ENCODE data around the gene TRIM31.

TRIM31 gene, protein sequence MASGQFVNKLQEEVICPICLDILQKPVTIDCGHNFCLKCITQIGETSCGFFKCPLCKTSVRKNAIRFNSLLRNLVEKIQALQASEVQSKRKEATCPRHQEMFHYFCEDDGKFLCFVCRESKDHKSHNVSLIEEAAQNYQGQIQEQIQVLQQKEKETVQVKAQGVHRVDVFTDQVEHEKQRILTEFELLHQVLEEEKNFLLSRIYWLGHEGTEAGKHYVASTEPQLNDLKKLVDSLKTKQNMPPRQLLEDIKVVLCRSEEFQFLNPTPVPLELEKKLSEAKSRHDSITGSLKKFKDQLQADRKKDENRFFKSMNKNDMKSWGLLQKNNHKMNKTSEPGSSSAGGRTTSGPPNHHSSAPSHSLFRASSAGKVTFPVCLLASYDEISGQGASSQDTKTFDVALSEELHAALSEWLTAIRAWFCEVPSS

DNA sequence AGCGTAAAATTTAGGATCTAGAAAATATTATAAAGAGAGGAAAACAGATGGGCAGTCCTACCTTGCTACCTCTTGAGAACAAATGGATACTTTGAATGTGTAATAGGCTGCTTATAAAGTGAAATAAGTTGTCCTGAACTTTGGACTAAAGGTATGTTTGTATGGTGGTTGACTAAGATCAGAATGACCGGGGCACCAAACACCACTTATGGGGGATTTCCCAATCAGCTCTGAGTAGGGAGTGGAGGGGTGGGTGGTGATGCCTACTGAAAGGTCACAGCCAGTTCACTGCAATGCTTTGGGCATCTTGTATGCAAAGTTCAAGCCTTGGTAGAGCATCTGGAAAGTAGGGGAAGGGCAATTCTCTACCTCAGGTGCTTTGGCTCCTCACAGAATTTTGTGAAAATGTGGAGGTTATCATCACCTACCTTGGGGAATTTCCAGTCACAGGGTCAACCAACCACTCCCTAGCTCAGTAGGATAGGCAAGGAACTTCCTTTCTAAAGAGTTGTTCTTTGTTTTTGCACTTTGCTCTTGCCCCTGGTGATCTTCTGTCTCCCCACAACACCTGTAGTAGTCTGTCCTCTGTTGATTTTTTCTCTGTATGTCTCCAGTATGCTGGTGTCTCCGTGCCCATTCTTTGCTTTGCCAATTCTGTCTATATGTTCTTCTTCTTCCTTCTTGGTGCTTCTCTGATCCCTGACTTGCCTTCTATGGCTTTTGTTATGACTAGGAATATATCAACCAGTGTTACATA lies at the start of gene TRIM31:
Gene TRIM31 (minus strand): TSS at position 88 of the 757 bp plus-strand sequence. CDS start 285 bp downstream, outside the sequence.
- Histone ChIP-seq H3K4me3 (ENCODE audit: low read length) (no peak within 1 kb of the TSS), H3K27ac (ENCODE audit: low read length) (no peak within 1 kb of the TSS), H3K27me3 (ENCODE audit: control insufficient read depth, insufficient read depth, low read length) (peaks cover 2% of the 10 kb centered on the region), H3K36me3 (ENCODE audit: control insufficient read depth, insufficient read depth, low read length) (no peaks in the 10 kb centered on the region), H3K4me1 (ENCODE audit: control insufficient read depth, insufficient read depth, low read length) (no peaks in the 10 kb centered on the region), H3K9me3 (ENCODE audit: control insufficient read depth, insufficient read depth, low read length) (no peaks in the 10 kb centered on the region)
- WGBS (ENCODE audit: insufficient coverage, insufficient read length): 100% methylated on average over 1 of the region's 3 CpGs
- no peak for DNase-seq (ENCODE audit: low read depth, low spot score)

DNA sequence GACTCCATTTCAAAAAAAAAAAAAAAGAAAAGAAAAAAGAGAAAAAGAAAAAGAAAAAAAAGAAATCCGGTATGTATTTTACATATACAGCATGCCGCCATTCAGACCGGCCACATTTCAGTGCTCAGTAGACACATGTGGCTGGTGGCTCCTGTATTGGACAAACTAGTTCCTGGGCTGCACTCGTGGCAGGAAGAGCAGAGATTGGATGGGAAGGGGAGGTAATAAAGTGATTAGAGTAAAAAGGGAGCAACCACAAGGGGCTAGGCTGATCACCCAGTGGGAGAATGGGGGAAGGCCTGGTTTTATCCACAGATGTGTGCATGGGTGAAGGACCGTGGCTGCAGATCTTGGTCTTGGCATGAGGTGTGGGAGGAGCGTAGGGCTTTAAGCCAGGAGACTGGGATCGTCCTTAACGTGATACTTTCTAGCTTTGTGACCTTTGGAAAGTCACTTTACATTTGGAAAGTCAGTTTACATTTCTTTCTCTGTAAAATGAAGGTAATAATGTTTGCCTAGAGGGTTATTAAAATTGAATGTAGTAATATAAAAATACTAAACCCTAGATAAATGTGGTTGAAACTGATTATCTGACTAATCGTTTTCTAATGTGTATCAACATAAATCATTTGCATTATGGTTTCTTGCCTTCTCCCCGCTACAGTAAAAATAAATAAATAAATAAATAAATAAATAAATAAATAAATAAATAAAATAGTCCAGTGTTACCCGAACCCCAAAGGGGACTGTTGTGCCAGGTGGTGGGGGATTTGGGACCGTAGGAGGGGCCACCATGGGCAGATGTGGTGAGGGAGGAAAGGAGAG lies 49.6 kb upstream of the TRIM31 start:
- no peaks in the 10 kb centered on the region for H3K27me3 ChIP-seq (ENCODE audit: control insufficient read depth, insufficient read depth, low read length)
- WGBS (ENCODE audit: insufficient coverage, insufficient read length): no CpG with 5 or more reads among the region's 12 CpGs
- no peak for DNase-seq (ENCODE audit: low read depth, low spot score)
- H3K9me3 ChIP-seq (ENCODE audit: control insufficient read depth, insufficient read depth, low read length): no peaks in the 10 kb centered on the region
- H3K27ac ChIP-seq (ENCODE audit: low read length): no peak overlapping the region
- H3K4me3 ChIP-seq (ENCODE audit: low read length): no peak overlapping the region
- no peaks in the 10 kb centered on the region for H3K36me3 ChIP-seq (ENCODE audit: control insufficient read depth, insufficient read depth, low read length)
- no peaks in the 10 kb centered on the region for H3K4me1 ChIP-seq (ENCODE audit: control insufficient read depth, insufficient read depth, low read length)

DNA sequence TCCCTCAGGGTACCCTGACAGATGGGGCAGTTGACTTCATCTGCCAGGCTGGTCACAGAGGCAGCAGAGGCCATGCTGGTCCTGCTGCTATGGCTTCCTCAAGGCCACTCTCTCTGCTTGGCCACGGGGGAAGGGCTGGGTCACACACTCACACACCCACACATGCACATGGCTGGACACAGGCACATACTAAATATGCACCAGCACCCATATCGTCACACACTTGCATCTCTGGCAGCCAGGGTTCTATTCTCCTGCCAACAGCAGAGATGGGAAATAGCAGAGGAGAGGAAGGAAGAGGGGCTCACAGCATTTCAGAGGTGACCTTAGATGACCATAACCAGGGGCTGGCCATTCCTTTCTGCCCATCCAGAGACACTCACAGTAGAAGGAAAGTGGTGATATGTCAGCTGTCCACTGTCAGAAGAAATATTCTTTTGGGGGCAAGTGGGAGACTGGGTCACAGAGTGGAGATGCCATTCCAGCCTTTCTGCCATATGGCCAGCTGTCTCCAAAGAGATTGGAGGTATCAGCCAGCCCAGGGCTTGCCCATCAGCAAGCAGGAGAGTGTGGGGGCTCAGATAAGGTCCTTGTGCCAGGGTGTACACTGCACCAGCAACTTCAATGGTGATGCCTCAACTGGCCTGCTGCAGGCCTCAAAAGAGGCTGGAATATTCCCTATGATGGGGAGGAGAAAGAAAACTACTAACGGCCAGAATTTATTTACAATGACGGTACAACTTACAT lies 48.1 kb upstream of the TRIM31 start, which contains the start of gene TRIM10:
Gene TRIM10 (minus strand): TSS at position 427 of the 747 bp plus-strand sequence. CDS start 353 bp downstream, at position 74.
- Histone ChIP-seq H3K4me1 (ENCODE audit: control insufficient read depth, insufficient read depth, low read length) (no peaks in the 10 kb centered on the region), H3K27me3 (ENCODE audit: control insufficient read depth, insufficient read depth, low read length) (no peaks in the 10 kb centered on the region)
- no CpG with 5 or more reads among the region's 4 CpGs for whole genome bisulfite sequencing (ENCODE audit: insufficient coverage, insufficient read length)

DNA sequence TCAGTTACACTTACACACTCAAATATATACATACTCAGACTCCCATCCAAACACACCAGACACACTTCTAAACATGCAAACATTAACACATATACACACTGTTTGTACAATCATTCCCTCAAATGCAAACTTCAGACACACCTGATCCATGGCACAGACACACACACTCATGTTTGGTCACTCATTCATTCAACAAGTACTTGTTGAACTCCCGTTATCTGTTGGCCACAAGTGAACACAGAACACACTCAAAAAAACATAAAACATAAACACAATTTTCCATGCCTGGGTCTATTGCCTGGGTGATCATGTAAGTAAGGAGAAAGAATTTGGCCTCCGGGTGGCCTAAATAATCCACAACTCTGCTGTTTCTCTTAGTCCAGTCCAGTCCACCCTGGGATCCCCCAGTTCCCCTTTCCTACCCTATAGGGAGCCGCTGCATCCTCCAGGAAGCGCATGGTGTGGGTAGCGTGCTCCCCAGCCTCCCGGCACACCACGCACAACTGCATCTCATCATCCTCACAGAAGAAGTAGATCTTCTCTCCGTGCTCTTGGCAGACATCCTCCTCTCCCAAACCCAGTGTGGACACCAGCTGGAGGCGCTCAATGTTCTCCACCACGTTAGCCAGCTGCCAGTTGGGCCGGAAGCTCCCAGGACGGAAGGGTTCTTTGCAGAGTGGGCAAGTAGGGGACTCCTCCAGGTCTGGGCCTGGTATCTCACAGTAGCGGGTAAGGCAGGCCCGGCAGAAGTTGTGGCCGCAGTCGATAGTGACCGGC lies 47.3 kb upstream of the TRIM31 start:
- no peaks in the 10 kb centered on the region for H3K27me3 ChIP-seq (ENCODE audit: control insufficient read depth, insufficient read depth, low read length)
- H3K9me3 ChIP-seq (ENCODE audit: control insufficient read depth, insufficient read depth, low read length): no peaks in the 10 kb centered on the region
- no peak overlapping the region for H3K27ac ChIP-seq (ENCODE audit: low read length)
- H3K4me1 ChIP-seq (ENCODE audit: control insufficient read depth, insufficient read depth, low read length): no peaks in the 10 kb centered on the region
- H3K4me3 ChIP-seq (ENCODE audit: low read length): no peak overlapping the region
- no CpG with 5 or more reads among the region's 17 CpGs for WGBS (ENCODE audit: insufficient coverage, insufficient read length)
- H3K36me3 ChIP-seq (ENCODE audit: control insufficient read depth, insufficient read depth, low read length): no peaks in the 10 kb centered on the region
- DNase-seq (ENCODE audit: low read depth, low spot score): no peak

More for the DNA sequence above, 48.1 kb upstream of the TRIM31 start, which contains the start of gene TRIM10:
- no peak within 1 kb of the TSS for H3K27ac ChIP-seq (ENCODE audit: low read length)
- no peak for DNase-seq (ENCODE audit: low read depth, low spot score)
- no peaks in the 10 kb centered on the region for H3K9me3 ChIP-seq (ENCODE audit: control insufficient read depth, insufficient read depth, low read length)
- H3K36me3 ChIP-seq (ENCODE audit: control insufficient read depth, insufficient read depth, low read length): no peaks in the 10 kb centered on the region
- H3K4me3 ChIP-seq (ENCODE audit: low read length): no peak within 1 kb of the TSS

DNA sequence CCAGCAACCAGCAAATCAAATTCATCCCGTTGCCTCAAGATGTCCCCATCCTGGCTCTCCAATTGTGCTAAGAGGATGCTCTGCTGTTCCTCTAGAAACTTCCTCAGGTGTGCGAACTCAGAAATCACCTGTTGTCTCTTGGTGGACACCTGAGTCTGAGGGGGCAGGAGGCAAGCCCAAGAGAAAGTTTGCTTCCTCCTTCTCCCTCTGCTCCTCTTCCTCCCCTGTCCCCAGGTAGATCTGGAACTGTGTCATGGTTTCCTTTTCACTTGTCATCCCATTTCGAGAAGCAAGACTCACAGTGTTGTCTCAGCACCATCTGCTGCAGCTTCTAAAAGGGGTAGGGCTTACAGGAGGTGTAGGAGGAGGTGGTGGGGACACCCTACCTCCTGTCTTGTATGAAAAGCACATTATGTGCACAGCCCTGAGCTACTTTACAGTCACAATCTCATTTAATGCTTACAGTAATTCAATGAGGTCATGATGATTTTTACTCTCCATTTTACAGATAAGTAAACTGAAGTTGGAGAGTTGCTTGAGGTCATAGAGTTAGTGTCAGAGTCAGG lies 45.7 kb upstream of the TRIM31 start:
- WGBS (ENCODE audit: insufficient coverage, insufficient read length): no CpG with 5 or more reads among the region's 3 CpGs
- H3K4me1 ChIP-seq (ENCODE audit: control insufficient read depth, insufficient read depth, low read length): no peaks in the 10 kb centered on the region
- no peak overlapping the region for H3K27ac ChIP-seq (ENCODE audit: low read length)
- no peaks in the 10 kb centered on the region for H3K27me3 ChIP-seq (ENCODE audit: control insufficient read depth, insufficient read depth, low read length)
- no peak overlapping the region for H3K4me3 ChIP-seq (ENCODE audit: low read length)
- no peaks in the 10 kb centered on the region for H3K9me3 ChIP-seq (ENCODE audit: control insufficient read depth, insufficient read depth, low read length)
- no peak for DNase-seq (ENCODE audit: low read depth, low spot score)
- no peaks in the 10 kb centered on the region for H3K36me3 ChIP-seq (ENCODE audit: control insufficient read depth, insufficient read depth, low read length)

DNA sequence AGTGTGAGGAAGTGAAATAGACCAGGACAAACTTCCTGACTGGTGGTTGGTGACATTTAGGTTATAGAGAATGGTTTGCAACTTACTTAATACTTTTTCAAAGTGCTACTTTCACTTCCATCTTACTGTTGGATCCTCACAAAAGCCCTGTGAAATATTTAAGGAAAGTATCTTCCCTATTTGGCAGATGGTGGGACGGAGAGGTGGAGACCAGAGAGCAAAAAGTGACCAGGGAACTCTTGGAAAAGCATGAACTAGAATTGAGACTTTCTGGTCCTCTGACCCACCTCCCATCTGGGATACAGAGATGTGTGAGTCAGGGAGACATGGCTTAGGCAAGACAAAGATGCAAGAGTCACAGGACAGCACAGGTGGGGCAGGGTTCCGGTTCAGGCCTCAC lies 45.1 kb upstream of the TRIM31 start:
- DNase-seq (ENCODE audit: low read depth, low spot score): no peak
- H3K4me1 ChIP-seq (ENCODE audit: control insufficient read depth, insufficient read depth, low read length): no peaks in the 10 kb centered on the region
- no CpG with 5 or more reads among the region's 2 CpGs for WGBS (ENCODE audit: insufficient coverage, insufficient read length)
- no peaks in the 10 kb centered on the region for H3K36me3 ChIP-seq (ENCODE audit: control insufficient read depth, insufficient read depth, low read length)
- H3K27ac ChIP-seq (ENCODE audit: low read length): no peak overlapping the region
- no peak overlapping the region for H3K4me3 ChIP-seq (ENCODE audit: low read length)
- no peaks in the 10 kb centered on the region for H3K27me3 ChIP-seq (ENCODE audit: control insufficient read depth, insufficient read depth, low read length)
- no peaks in the 10 kb centered on the region for H3K9me3 ChIP-seq (ENCODE audit: control insufficient read depth, insufficient read depth, low read length)

DNA sequence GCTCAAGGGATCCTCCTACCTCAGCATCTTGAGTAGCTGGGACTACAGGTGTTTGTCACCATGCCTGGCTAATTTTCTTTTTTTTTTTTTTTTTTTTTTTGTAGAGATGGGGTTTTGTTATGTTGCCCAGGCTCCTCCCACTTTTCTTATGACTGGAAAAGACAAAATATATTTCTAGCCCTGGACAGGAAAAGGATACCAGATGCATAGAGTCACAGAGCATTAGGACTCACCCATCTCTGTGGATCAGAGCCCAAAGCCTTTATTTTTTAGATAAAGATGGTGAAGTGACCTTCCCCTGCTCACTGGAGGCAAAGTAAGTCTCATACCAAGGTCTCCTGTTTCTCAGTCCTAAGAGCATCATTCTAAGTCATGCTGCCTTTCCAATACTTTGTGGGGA lies 44.7 kb upstream of the TRIM31 start:
- Histone ChIP-seq H3K4me1 (ENCODE audit: control insufficient read depth, insufficient read depth, low read length) (no peaks in the 10 kb centered on the region), H3K27ac (ENCODE audit: low read length) (no peak overlapping the region), H3K27me3 (ENCODE audit: control insufficient read depth, insufficient read depth, low read length) (no peaks in the 10 kb centered on the region), H3K9me3 (ENCODE audit: control insufficient read depth, insufficient read depth, low read length) (no peaks in the 10 kb centered on the region), H3K4me3 (ENCODE audit: low read length) (no peak overlapping the region), H3K36me3 (ENCODE audit: control insufficient read depth, insufficient read depth, low read length) (no peaks in the 10 kb centered on the region)
- DNase-seq (ENCODE audit: low read depth, low spot score): no peak

DNA sequence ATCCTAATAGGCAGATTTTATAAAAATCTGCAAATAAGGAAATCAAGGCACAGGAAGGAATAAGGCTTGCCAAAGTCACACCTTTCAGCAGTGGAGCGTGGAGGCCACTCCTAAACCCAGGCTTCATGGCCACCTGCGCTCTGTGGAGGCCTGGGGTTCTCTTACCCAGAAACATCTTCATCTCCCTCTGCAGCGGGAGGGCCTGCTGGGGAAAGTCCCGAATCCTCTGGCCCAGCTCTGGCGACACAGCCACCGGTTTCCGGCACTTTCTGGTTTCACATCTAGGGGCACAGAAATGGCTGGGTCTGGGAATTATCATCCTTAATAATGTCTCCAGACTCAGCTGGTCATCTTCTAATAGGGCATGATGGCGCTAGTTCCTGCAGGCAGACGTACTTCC lies 43.9 kb upstream of the TRIM31 start:
- Histone ChIP-seq H3K36me3 (ENCODE audit: control insufficient read depth, insufficient read depth, low read length) (no peaks in the 10 kb centered on the region), H3K4me1 (ENCODE audit: control insufficient read depth, insufficient read depth, low read length) (no peaks in the 10 kb centered on the region), H3K27me3 (ENCODE audit: control insufficient read depth, insufficient read depth, low read length) (no peaks in the 10 kb centered on the region), H3K9me3 (ENCODE audit: control insufficient read depth, insufficient read depth, low read length) (no peaks in the 10 kb centered on the region), H3K4me3 (ENCODE audit: low read length) (no peak overlapping the region), H3K27ac (ENCODE audit: low read length) (no peak overlapping the region)
- no peak for DNase-seq (ENCODE audit: low read depth, low spot score)
- no CpG with 5 or more reads among the region's 9 CpGs for WGBS (ENCODE audit: insufficient coverage, insufficient read length)

DNA sequence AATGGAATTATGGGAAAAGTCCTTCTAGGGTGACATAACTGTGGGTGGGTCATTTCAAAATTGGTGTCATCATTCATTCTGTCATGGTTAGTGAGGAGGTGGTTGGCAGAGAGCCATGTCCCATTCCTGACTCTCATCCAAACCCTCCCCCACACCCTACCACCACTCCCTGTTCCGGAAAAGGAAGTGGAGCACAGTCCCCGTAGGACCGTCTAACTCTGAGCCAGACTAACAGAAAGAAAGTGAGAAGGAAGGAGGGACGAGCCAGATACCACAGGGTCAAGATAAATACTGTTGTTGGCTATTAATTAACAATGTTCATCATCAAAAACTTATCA lies 43.3 kb upstream of the TRIM31 start:
- no peak for DNase-seq (ENCODE audit: low read depth, low spot score)
- no peaks in the 10 kb centered on the region for H3K4me1 ChIP-seq (ENCODE audit: control insufficient read depth, insufficient read depth, low read length)
- H3K27ac ChIP-seq (ENCODE audit: low read length): no peak overlapping the region
- H3K36me3 ChIP-seq (ENCODE audit: control insufficient read depth, insufficient read depth, low read length): no peaks in the 10 kb centered on the region
- H3K27me3 ChIP-seq (ENCODE audit: control insufficient read depth, insufficient read depth, low read length): no peaks in the 10 kb centered on the region
- H3K9me3 ChIP-seq (ENCODE audit: control insufficient read depth, insufficient read depth, low read length): no peaks in the 10 kb centered on the region
- WGBS (ENCODE audit: insufficient coverage, insufficient read length): no CpG with 5 or more reads among the region's 4 CpGs
- no peak overlapping the region for H3K4me3 ChIP-seq (ENCODE audit: low read length)

Data from iPS DF 6.9 (cell line).